AG10803 (cell line): ENCODE results near the gene C9orf50.
A peak's percentile ranks its signal among the peaks of the same experiment; 100 is the strongest.

Experiments used
- DNase-seq: peaks from one replicate; pipeline ENCODE4 v3.0.0; 2010; ENCODE audit warnings: low read depth
- H3K4me3 ChIP-seq: 2 replicates; pipeline ENCODE4 v1.5.1; 2011; ENCODE audit warnings: mild to moderate bottlenecking, low read length, control low read depth
- TF ChIP-seq, protein P1 (sequence below): conservative IDR thresholded peaks from 2 replicates; pipeline ENCODE4 v1.5.1; 2011; ENCODE audit warnings: mild to moderate bottlenecking, low read length, control low read depth, inconsistent platforms

C9orf50 gene

GRCh38 chr9:129613520-129614175, 7.3 kb downstream of the C9orf50 start:
- no peak overlapping the region for H3K4me3 ChIP-seq
- no peak for DNase-seq
- TF ChIP-seq, protein P1, sequence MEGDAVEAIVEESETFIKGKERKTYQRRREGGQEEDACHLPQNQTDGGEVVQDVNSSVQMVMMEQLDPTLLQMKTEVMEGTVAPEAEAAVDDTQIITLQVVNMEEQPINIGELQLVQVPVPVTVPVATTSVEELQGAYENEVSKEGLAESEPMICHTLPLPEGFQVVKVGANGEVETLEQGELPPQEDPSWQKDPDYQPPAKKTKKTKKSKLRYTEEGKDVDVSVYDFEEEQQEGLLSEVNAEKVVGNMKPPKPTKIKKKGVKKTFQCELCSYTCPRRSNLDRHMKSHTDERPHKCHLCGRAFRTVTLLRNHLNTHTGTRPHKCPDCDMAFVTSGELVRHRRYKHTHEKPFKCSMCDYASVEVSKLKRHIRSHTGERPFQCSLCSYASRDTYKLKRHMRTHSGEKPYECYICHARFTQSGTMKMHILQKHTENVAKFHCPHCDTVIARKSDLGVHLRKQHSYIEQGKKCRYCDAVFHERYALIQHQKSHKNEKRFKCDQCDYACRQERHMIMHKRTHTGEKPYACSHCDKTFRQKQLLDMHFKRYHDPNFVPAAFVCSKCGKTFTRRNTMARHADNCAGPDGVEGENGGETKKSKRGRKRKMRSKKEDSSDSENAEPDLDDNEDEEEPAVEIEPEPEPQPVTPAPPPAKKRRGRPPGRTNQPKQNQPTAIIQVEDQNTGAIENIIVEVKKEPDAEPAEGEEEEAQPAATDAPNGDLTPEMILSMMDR: no peak

DNA sequence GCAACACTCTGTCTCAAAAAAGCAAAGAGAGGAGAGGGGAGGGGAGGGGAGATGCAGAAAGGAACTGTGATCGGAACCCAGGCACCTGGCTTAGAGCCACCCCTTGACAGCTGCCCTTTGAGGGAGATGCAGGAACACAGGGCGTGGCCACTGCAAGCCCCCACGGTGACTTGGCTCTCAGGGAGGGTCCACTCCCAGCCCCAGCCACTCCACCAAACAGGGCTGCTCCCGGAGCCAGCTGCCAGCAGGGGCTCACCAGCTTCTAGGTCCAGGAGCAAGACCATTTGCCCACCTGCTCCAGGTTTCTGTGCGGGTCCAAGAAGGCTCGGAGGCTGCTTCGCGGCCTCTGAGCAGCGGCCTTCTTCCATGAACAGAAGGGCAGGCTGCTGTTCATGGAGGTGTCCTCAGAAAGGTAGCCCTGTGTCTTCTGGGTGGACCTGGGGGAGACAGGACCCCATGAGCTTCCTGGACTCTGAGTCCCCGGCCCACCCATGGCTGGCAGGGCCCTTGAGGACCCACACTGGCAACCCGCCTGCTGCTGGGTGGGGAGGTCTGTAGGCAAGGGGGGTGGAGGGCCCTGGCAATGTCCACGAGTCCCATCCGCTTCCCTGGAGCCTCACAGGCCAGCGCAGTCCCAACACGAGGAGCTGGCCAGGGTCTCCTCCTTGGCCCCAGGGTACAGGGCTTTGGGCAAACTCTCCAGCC, 7.9 kb downstream of the C9orf50 start:
- DNase-seq: no peak
- TF ChIP-seq, protein P1: no peak
- no peak overlapping the region for H3K4me3 ChIP-seq

- no peak overlapping the region for H3K4me3 ChIP-seq
Observed at GRCh38 chr9:129612123-129612522, 8.8 kb downstream of the C9orf50 start.

GRCh38 chr9:129611307-129611800, 9.5 kb downstream of the C9orf50 start:
- H3K4me3 ChIP-seq: peak overlapping the region; percentile 80

More at GRCh38 chr9:129612123-129612522, 8.8 kb downstream of the C9orf50 start:
- DNase-seq: no peak
- TF ChIP-seq, protein P1: no peak

GRCh38 chr9:129610473-129611306, 10.2 kb downstream of the C9orf50 start:
- TF ChIP-seq, protein P1: peak; percentile 75
- peak overlapping the region; percentile 80 for H3K4me3 ChIP-seq
- DNase-seq: peak; percentile 58

More at GRCh38 chr9:129611307-129611800, 9.5 kb downstream of the C9orf50 start:
- TF ChIP-seq, protein P1: no peak
- DNase-seq: no peak

DNA sequence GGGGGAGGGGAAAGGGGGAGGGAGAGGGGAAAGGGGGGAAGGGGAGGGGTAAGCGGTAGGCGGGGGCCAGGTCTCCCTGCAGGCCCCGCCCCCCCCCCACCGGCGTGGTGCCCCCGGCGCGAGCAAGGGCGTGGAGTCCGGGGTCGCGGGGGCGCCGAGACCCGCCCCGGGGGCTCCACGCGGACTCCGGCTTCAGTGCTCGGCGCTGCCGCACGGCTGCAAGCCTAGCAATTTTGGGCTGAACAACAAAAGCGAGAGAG, 10.8 kb downstream of the C9orf50 start:
- DNase-seq: no peak
- peak overlapping the region; percentile 61 for H3K4me3 ChIP-seq
- TF ChIP-seq, protein P1: no peak
